ENCODE results near the gene SBK1. TPM values are rescaled to one million over a fixed set of nuclear protein-coding genes. Genes with fewer than 3 reads are reported as not detected.

Gene SBK1
- total RNA-seq, 2 experiments from 2014 or later, result 2.6 to 2.7 TPM

- POLR2A ChIA-PET, result no interaction called here
These were observed 6.2 kb downstream of the SBK1 start for GRCh38 chr16:28298511-28298878.

GRCh38 chr16:28300327-28300726 lies 8.0 kb downstream of the SBK1 start:
- ChIA-PET CTCF (interaction anchor here (1.0 to 1.6 kb wide), 5 partner anchors 9 to 22 kb away, joined by 3 to 6 read pairs (median 4); no protein-coding TSS in a partner anchor), POLR2A (no interaction called here)

More at GRCh38 chr16:28298511-28298878, 6.2 kb downstream of the SBK1 start:
- CTCF ChIA-PET, result interaction anchor here (1.1 to 2.4 kb wide), 5 partner anchors 13 to 28 kb away, joined by 3 to 9 read pairs (median 5); no protein-coding TSS in a partner anchor

GRCh38 chr16:28301154-28301553 lies 8.8 kb downstream of the SBK1 start:
- ChIA-PET POLR2A (no interaction called here), CTCF (interaction anchor here (1.1 to 1.6 kb wide), 3 partner anchors 16 to 23 kb away, joined by 4 to 6 read pairs (median 5); no protein-coding TSS in a partner anchor)

- ChIA-PET CTCF (interaction anchor here (0.5 to 1.6 kb wide), 4 partner anchors 15 to 672 kb away, joined by 3 to 5 read pairs (median 4); no protein-coding TSS in a partner anchor), POLR2A (no interaction called here)
These were observed 9.3 kb downstream of the SBK1 start for GRCh38 chr16:28301620-28302019.

GRCh38 chr16:28303132-28303531 lies 10.8 kb downstream of the SBK1 start:
- POLR2A ChIA-PET, result interaction anchor here (0.6 to 0.7 kb wide), 2 partner anchors 19 to 25 kb away, joined by 3 to 7 read pairs; no protein-coding TSS in a partner anchor
- CTCF ChIA-PET, result interaction anchor here (0.5 to 1.0 kb wide), 6 partner anchors 9 to 213 kb away, joined by 3 to 4 read pairs (median 3); no protein-coding TSS in a partner anchor

GRCh38 chr16:28304214-28304613 lies 11.9 kb downstream of the SBK1 start:
- ChIA-PET CTCF (interaction anchor here (0.8 to 1.3 kb wide), 3 partner anchors 13 to 234 kb away, joined by 3 to 4 read pairs (median 3); no protein-coding TSS in a partner anchor), POLR2A (no interaction called here)

GRCh38 chr16:28307936-28308335 lies 15.6 kb downstream of the SBK1 start:
- ChIA-PET POLR2A (no interaction called here), CTCF (interaction anchor here (0.6 to 9.0 kb wide), 2 partner anchors 12 to 29 kb away, joined by 3 to 70 read pairs; no protein-coding TSS in a partner anchor)

- ChIA-PET POLR2A (no interaction called here), CTCF (interaction anchor here (0.6 to 9.0 kb wide), 4 partner anchors 9 to 30 kb away, joined by 3 to 70 read pairs (median 4); partner anchors contain the start of gene SBK1)
These were observed 16.7 kb downstream of the SBK1 start for GRCh38 chr16:28308794-28309584.

- POLR2A ChIA-PET, result interaction anchor here (0.5 to 1.0 kb wide), 2 partner anchors 15 to 17 kb away, joined by 3 to 10 read pairs; partner anchors contain the start of gene SBK1
These were observed 17.5 kb downstream of the SBK1 start for GRCh38 chr16:28309811-28310311.

GRCh38 chr16:28310796-28311195 lies 18.5 kb downstream of the SBK1 start:
- CTCF ChIA-PET, result interaction anchor here (0.9 to 9.0 kb wide), 4 partner anchors 13 to 32 kb away, joined by 3 to 70 read pairs (median 6); partner anchors contain the start of gene SBK1
- POLR2A ChIA-PET, result interaction anchor here (1.0 kb wide), 1 partner anchor 18 kb away, joined by 3 read pairs; the partner anchor contains the start of gene SBK1

More at GRCh38 chr16:28309811-28310311, 17.5 kb downstream of the SBK1 start:
- CTCF ChIA-PET, result interaction anchor here (1.0 to 9.0 kb wide), 3 partner anchors 10 to 31 kb away, joined by 3 to 70 read pairs (median 6); partner anchors contain the start of gene SBK1

GRCh38 chr16:28311413-28311812 lies 19.1 kb downstream of the SBK1 start:
- ChIA-PET POLR2A (no interaction called here), CTCF (interaction anchor here (0.9 to 9.0 kb wide), 3 partner anchors 14 to 33 kb away, joined by 3 to 70 read pairs (median 5); no protein-coding TSS in a partner anchor)

GRCh38 chr16:28311913-28312312 lies 19.6 kb downstream of the SBK1 start:
- POLR2A ChIA-PET, result no interaction called here

GRCh38 chr16:28312327-28312726 lies 20.0 kb downstream of the SBK1 start:
- ChIA-PET POLR2A (no interaction called here), CTCF (interaction anchor here (0.9 to 9.0 kb wide), 4 partner anchors 9 to 34 kb away, joined by 3 to 70 read pairs (median 4); no protein-coding TSS in a partner anchor)

More at GRCh38 chr16:28311913-28312312, 19.6 kb downstream of the SBK1 start:
- CTCF ChIA-PET, result interaction anchor here (0.9 to 9.0 kb wide), 5 partner anchors 10 to 33 kb away, joined by 3 to 70 read pairs (median 4); no protein-coding TSS in a partner anchor

- CTCF ChIA-PET, result interaction anchor here (0.6 to 9.0 kb wide), 7 partner anchors 16 to 718 kb away, joined by 3 to 70 read pairs (median 4); partner anchors contain the start of gene SBK1
- POLR2A ChIA-PET, result no interaction called here
These were observed 21.3 kb downstream of the SBK1 start for GRCh38 chr16:28313587-28313986.

GRCh38 chr16:28316054-28316453 lies 23.7 kb downstream of the SBK1 start:
- CTCF ChIA-PET, result interaction anchor here (0.6 to 7.5 kb wide), 10 partner anchors 11 to 176 kb away, joined by 3 to 101 read pairs (median 5); partner anchors contain the start of genes CLN3 and SBK1
- POLR2A ChIA-PET, result no interaction called here

GRCh38 chr16:28317040-28317880 lies 24.9 kb downstream of the SBK1 start:
- POLR2A ChIA-PET, result interaction anchor here (1.4 kb wide), 1 partner anchor 24 kb away, joined by 5 read pairs; the partner anchor contains the start of gene SBK1

GRCh38 chr16:28318042-28318744 lies 25.9 kb downstream of the SBK1 start:
- POLR2A ChIA-PET, result interaction anchor here (1.4 kb wide), 1 partner anchor 25 kb away, joined by 5 read pairs; the partner anchor contains the start of gene SBK1
- CTCF ChIA-PET, result interaction anchor here (0.5 to 7.5 kb wide), 10 partner anchors 9 to 43 kb away, joined by 3 to 101 read pairs (median 7); no protein-coding TSS in a partner anchor

More at GRCh38 chr16:28317040-28317880, 24.9 kb downstream of the SBK1 start:
- CTCF ChIA-PET, result interaction anchor here (0.6 to 7.5 kb wide), 17 partner anchors 10 to 65 kb away, joined by 3 to 101 read pairs (median 6); partner anchors contain the start of gene SBK1
